ENCODE measurements around the gene ZKSCAN3. TPM values are rescaled to one million over a fixed set of nuclear protein-coding genes. Genes with fewer than 3 reads are reported as not detected.

The ZKSCAN3 gene
- total RNA-seq, 2 experiments from 2014 or later = 5.5 to 6.5 TPM

DNA sequence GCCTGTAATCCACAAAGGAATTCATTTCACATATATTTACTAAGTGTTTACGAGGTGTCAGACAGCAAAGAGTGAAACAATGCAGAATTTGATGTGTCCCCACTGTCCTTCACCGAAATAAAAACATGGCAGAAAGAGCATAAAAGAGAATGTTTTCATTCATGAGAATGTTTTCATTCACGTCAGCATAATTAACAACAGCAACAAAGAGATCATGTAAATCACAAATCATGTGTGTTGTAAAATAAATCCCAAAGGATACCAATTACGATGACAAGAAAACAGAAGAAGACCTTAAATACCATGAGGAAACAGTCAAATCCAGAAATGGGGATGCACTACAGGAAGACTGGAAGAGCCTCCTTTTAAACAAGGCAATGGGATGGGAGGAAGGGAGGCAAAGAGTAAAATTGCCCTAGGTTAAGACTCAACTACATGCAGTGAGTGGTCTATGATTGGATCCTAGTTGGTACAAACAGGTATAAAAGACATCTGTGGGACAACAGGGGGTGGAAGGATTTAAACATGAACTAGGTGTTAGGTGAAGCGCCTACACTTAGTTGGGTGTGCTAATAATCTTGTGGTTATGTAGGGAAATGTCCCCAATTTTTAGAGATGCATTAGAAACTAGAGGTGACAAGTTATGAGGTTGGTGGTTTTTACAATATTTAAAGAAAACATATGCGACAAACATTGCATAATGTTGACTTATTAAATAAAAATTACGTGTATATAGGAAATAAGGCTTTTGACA is 15.3 kb upstream of the ZKSCAN3 start:
- peaks cover 3% of the 10 kb centered on the region for H3K9me3 Mint-ChIP-seq
- DNase-seq = no peak
- H3K4me1 Mint-ChIP-seq = no peaks in the 10 kb centered on the region
- ChIA-PET POLR2A (interaction anchor here (0.9 to 2.5 kb wide), 4 partner anchors 14 to 67 kb away, joined by 4 to 11 read pairs (median 8); partner anchors contain the start of genes ZKSCAN3 and ZSCAN26), CTCF (interaction anchor here (1.1 to 4.6 kb wide), 2 partner anchors 16 to 21 kb away, joined by 3 to 20 read pairs; no protein-coding TSS in a partner anchor)
- H3K27me3 Mint-ChIP-seq = peaks cover 1% of the 10 kb centered on the region
- H3K4me3 Mint-ChIP-seq = no peak overlapping the region
- no peaks in the 10 kb centered on the region for H3K36me3 Mint-ChIP-seq (ENCODE audit: low read depth)
- H3K27ac Mint-ChIP-seq = no peak overlapping the region

DNA sequence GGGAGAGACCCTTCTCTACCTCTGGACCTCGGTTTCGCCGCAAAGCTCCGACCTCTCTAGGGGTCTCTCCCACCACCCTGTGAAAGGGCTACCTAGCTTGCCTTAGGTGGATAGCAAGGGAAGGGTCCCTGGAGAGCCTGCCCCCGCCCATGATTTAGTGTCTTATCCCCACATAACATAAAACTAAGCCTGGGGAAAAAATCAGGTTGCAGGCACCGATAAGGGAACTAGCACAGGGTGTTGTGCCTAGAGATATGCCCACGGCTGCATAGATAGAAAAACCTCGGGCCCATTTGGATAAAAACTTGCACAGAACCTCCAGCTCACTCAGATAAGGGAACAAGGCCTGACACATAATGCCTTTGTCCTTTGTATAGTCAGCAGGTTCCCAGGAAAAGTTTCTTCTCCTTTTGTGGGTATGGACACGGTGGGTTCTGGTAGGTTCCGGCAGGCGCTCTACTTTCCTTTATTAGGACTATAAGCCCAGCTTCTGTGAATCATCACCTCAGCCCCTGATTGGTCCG is 14.6 kb upstream of the ZKSCAN3 start:
- Mint-ChIP-seq H3K27me3 (peaks cover 1% of the 10 kb centered on the region), H3K4me3 (no peak overlapping the region), H3K27ac (no peak overlapping the region), H3K9me3 (peaks cover 9% of the 10 kb centered on the region), H3K36me3 (ENCODE audit: low read depth) (peaks cover 5% of the 10 kb centered on the region), H3K4me1 (no peaks in the 10 kb centered on the region)
- CTCF ChIA-PET = interaction anchor here (0.9 to 4.6 kb wide), 3 partner anchors 16 to 230 kb away, joined by 3 to 20 read pairs (median 3); no protein-coding TSS in a partner anchor
- no peak for DNase-seq
- POLR2A ChIA-PET = interaction anchor here (0.9 to 2.5 kb wide), 10 partner anchors 13 to 1202 kb away, joined by 3 to 11 read pairs (median 6); partner anchors contain the start of genes ZKSCAN3, ZKSCAN8 and ZSCAN26

DNA sequence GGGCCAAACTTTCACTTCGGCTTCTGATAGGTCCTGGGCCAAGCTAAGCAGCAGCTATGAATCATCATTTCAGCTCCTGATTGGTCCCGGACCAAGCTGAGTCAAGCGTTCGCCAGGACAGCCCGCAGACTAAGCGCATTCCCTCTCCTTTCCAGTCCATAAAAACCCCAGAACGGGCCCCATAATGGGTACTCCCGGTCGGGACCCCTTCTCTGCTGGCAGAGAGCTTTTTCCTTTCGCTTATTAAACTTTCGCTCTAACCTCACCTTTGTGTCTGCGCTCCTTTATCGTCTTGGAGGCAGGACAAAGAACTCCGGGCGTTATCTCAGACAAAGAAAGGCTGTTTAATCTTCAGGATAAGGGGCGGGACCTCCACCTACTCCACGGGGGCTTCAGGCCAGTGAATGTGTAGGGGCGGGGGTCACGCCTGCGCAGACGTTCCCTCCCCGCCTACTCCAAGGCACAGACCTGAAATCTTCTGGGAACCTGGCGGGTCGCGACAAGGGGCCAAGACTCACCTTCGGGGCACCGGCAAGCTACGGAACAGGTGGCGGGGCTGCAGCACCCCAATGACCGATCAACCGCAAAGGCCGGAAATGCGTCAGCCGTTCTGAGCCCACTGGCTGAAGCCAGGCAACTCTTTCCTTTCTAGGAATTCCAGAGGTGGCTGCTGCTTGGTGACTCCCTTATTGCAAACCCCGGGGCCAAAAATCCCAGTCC is 14.0 kb upstream of the ZKSCAN3 start, which contains the start of gene ZSCAN31:
Gene ZSCAN31 (minus strand): TSS at position 585 of the 720 bp plus-strand sequence. CDS start 6,465 bp downstream, outside the sequence.
- no peaks in the 10 kb centered on the region for H3K4me1 Mint-ChIP-seq
- H3K9me3 Mint-ChIP-seq = peaks cover 13% of the 10 kb centered on the region
- CTCF ChIA-PET = interaction anchor here (0.9 to 4.6 kb wide), 3 partner anchors 15 to 231 kb away, joined by 3 to 20 read pairs (median 3); no protein-coding TSS in a partner anchor
- peaks cover 5% of the 10 kb centered on the region for H3K36me3 Mint-ChIP-seq (ENCODE audit: low read depth)
- H3K4me3 Mint-ChIP-seq = no peak within 1 kb of the TSS
- DNase-seq = peak; percentile 76
- no peak within 1 kb of the TSS for H3K27ac Mint-ChIP-seq
- POLR2A ChIA-PET = interaction anchor here (0.6 to 2.5 kb wide), 12 partner anchors 12 to 1203 kb away, joined by 3 to 11 read pairs (median 6); partner anchors contain the start of genes ZKSCAN3, ZKSCAN8 and ZSCAN26
- H3K27me3 Mint-ChIP-seq = peaks cover 1% of the 10 kb centered on the region

DNA sequence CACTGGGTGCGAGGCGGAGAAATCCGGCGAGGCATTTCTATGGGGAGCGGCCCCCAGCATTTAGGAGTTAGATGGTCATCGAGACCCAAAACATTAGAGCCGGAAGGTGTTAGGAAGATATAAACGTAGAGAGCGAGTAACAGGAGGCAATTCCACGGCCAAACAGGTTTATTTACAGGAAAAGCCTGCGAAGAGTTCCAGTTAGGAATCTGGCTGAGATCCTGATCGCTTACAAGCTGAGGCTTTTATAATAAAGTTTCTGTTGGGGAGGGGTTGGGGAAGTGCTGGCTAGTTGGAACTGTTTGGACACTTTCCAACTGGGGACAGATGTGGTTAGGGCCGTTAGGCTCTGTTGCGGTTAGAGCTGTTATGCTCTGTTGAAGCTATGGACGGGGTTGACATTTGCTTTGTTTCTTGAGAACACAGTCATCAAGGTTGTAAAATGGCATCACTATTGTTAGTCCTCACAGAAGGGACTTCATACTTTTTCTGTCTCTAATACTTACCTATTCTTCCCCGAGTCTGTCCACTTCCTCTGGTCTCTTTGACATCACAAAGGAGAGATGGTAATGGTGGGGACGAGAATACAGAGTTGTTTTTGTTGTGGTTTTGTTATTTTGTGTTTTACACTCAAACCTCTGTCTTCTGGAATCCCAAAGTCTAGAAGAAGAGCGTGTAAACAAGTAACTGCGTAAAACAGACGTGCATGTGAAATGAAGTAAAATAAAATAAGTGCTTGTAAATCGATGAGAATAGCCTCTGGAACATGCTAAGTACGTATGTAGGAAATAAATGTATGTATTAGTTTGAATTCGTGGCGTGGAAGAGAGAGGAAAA is 13.2 kb upstream of the ZKSCAN3 start:
- peaks cover 2% of the 10 kb centered on the region for H3K27me3 Mint-ChIP-seq
- ChIA-PET CTCF (interaction anchor here (4.6 kb wide), 1 partner anchor 19 kb away, joined by 20 read pairs; no protein-coding TSS in a partner anchor), POLR2A (interaction anchor here (0.6 to 2.5 kb wide), 11 partner anchors 12 to 1204 kb away, joined by 3 to 11 read pairs (median 5); partner anchors contain the start of genes ZKSCAN3, ZKSCAN8 and ZSCAN26)
- H3K4me3 Mint-ChIP-seq = no peak overlapping the region
- peaks cover 14% of the 10 kb centered on the region for H3K9me3 Mint-ChIP-seq
- no peaks in the 10 kb centered on the region for H3K4me1 Mint-ChIP-seq
- H3K27ac Mint-ChIP-seq = no peak overlapping the region
- H3K36me3 Mint-ChIP-seq (ENCODE audit: low read depth) = peaks cover 5% of the 10 kb centered on the region
- DNase-seq = no peak

DNA sequence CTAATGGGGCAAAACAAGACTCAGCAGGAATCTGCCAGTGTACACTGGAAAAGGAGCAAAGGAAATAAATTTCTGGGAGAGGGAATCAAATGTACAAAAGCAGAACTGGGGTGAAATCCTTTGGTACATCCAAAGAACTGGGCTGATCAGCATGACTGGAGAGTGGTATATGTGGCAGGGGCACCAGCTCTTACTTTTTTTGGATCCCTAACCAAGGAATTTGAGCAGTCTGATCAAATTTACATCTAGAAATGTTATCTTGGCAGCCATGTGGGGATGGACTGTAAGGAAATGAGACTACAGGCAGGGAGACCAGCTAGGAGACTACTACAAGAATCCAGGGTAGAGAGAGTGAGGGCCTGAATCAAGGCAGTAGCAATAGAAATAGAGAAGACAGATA is 12.6 kb upstream of the ZKSCAN3 start:
- ChIA-PET CTCF (interaction anchor here (4.6 kb wide), 1 partner anchor 19 kb away, joined by 20 read pairs; no protein-coding TSS in a partner anchor), POLR2A (interaction anchor here (1.2 to 2.5 kb wide), 5 partner anchors 13 to 232 kb away, joined by 3 to 12 read pairs (median 8); partner anchors contain the start of genes ZKSCAN3 and ZSCAN26)

DNA sequence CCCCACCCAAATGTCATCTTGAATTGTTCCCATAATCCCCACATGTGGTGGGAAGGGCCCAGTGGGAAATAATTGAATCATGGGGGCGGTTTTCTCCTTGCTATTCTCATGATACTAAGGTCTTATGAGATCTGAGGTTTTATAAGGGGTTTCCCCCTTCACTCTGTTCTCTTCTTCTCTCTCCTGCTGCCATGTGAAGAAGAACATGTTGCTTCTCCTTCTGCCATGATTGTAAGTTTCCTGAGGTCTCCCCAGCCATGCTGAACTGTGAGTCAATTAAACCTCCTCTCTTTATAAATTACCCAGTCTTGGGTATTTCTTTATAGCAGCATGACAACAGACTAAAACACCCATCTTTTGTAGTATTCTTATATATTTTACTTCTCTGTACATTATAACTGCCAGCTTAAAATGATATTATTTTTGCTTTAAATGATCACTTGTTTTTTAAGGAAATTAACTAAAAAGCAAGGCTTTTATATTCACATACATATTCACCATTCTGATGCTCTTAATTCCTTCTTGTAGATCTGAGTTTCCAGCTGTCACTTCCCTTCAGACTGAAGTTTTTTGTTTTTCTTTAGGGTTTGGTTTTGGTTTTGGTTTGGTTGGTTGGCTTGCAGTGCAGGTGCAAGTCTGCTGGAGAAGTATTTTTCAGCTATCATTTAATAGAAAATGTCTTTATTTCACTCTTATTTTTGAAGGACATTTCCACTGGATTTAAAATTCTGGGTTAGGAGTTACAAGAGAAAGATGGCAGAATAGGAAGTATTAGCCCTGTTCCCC is 9.2 kb upstream of the ZKSCAN3 start:
- ChIA-PET CTCF (no interaction called here), POLR2A (interaction anchor here (1.7 kb wide), 1 partner anchor 9 kb away, joined by 4 read pairs; the partner anchor contains the start of gene ZKSCAN3)
- peaks cover 9% of the 10 kb centered on the region for H3K36me3 Mint-ChIP-seq (ENCODE audit: low read depth)
- no peak for DNase-seq
- no peak overlapping the region for H3K27ac Mint-ChIP-seq
- H3K4me3 Mint-ChIP-seq = no peak overlapping the region
- H3K9me3 Mint-ChIP-seq = peaks cover 14% of the 10 kb centered on the region
- peaks cover 16% of the 10 kb centered on the region for H3K27me3 Mint-ChIP-seq
- no peaks in the 10 kb centered on the region for H3K4me1 Mint-ChIP-seq

More for the DNA sequence above, 12.6 kb upstream of the ZKSCAN3 start:
- peaks cover 14% of the 10 kb centered on the region for H3K9me3 Mint-ChIP-seq
- no peak for DNase-seq
- H3K27ac Mint-ChIP-seq = no peak overlapping the region
- H3K27me3 Mint-ChIP-seq = peaks cover 4% of the 10 kb centered on the region
- peaks cover 7% of the 10 kb centered on the region for H3K36me3 Mint-ChIP-seq (ENCODE audit: low read depth)
- no peaks in the 10 kb centered on the region for H3K4me1 Mint-ChIP-seq
- no peak overlapping the region for H3K4me3 Mint-ChIP-seq

DNA sequence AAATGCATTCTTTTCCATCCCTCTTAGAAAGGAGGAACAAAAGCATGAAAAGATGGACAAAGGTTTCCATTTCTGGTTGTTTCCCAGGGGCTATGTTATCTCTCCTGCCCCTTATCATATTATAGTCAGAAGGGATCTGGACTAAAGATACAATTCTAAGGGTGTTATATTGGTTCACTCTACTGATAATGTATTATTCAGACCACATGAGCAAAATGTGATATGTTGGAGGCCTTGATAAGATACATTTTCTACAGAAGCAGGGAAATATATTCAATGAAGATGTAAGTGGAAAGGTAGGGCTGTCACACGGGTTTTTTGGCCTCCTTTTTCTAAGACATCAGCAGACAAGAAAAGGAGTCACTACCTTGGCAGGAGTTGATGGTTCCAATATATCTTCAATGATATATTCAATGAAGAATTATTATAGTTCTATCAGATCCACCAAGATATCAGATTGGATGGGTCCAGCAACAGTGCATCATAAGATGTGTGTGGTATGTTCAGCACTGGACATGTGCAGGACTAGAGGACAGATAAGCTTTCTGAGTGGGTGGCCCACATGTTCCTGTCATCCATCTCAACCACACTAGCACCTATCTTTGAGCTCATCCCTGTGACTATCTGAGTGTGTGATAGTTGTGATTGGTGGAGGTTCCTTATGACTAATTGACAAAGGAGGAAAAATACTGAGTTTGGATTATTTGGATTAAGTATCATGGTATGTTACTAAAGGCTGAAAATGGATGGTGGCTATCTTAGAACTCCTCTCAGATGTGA is 5.7 kb upstream of the ZKSCAN3 start:
- Mint-ChIP-seq H3K36me3 (ENCODE audit: low read depth) (peaks cover 9% of the 10 kb centered on the region), H3K27me3 (peaks cover 33% of the 10 kb centered on the region), H3K27ac (no peak overlapping the region), H3K4me3 (no peak overlapping the region), H3K4me1 (no peaks in the 10 kb centered on the region), H3K9me3 (peaks cover 14% of the 10 kb centered on the region)
- ChIA-PET CTCF (no interaction called here), POLR2A (no interaction called here)
- no peak for DNase-seq

DNA sequence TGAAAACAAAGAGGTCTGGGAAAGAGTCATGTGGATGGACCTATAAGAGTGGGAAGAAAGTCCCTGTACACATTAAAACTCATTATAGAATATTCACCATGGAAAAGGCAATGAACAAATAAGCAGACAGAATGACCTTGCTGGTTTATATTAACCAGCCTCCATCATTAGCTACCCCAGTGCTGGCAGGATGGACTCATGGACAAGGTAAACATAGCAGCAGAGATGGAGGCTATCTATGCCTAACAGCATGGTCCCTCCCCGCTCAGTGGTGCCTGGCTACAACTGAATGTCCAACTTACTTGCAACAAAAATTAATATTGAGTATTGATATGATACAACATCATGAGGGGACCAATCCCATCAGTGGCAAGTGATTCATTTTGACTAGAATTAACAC is 4.5 kb upstream of the ZKSCAN3 start:
- Mint-ChIP-seq H3K27ac (no peak overlapping the region), H3K9me3 (peaks cover 7% of the 10 kb centered on the region), H3K27me3 (peaks cover 33% of the 10 kb centered on the region), H3K4me3 (no peak overlapping the region), H3K36me3 (ENCODE audit: low read depth) (peaks cover 4% of the 10 kb centered on the region), H3K4me1 (peaks cover 7% of the 10 kb centered on the region)
- CTCF ChIA-PET = interaction anchor here (0.7 kb wide), 1 partner anchor 572 kb away, joined by 3 read pairs; no protein-coding TSS in a partner anchor
- no peak for DNase-seq
- POLR2A ChIA-PET = interaction anchor here (1.2 kb wide), 1 partner anchor 78 kb away, joined by 3 read pairs; the partner anchor contains the start of gene ZSCAN26

DNA sequence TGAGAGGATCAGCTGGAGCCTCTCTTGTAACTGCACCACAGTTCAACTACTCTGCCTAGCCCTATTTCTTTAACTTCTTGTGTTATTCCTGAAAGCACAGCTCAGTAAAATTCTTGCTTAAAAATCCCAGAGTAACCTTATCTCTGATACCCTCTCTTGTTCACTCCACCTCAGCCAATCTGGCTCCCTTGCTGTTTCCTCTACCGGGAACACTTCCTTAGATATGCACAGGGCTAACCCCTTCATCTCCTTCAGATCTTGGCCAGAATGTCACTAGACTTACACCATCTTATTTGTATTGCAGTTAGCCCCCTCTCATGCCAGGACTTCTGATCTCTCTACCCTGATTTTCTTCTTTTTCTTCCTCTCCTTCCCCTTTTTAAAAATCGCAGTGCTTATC is 2.6 kb upstream of the ZKSCAN3 start:
- no peak overlapping the region for H3K27ac Mint-ChIP-seq

DNA sequence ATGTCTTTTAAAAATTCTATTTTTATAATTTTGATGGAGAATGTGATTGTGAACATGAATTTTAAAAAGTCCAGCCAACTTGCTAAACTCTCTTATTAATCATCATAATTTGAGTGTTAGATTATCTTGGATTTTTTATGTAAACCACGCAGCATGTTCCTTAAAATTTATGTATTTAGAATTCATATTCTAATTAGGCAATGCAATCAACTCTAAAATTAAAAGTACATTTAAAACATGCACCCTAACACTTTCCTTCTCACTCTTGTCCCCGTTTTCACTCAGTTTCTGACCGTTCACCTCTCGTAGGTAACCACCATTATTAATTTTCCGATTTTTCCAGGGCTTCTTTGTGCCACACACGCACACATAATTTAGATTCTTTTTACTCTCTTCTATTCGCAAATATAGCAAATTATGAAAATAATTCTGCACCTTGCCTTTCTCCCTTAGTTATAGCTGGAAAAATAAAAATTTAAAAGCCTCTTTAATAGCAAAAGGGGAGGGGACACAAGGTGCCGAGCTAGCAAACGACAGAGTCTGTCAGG is 329 bp upstream of the ZKSCAN3 start:
- Mint-ChIP-seq H3K4me3 (peak overlapping the region; percentile 96), H3K27ac (peak overlapping the region; percentile 91), H3K4me1 (peaks cover 28% of the 10 kb centered on the region), H3K27me3 (peaks cover 24% of the 10 kb centered on the region), H3K9me3 (no peaks in the 10 kb centered on the region), H3K36me3 (ENCODE audit: low read depth) (peaks cover 20% of the 10 kb centered on the region)
- CTCF ChIA-PET = interaction anchor here (0.8 to 2.2 kb wide), 2 partner anchors 23 to 245 kb away, joined by 3 to 7 read pairs; no protein-coding TSS in a partner anchor
- DNase-seq = no peak
- POLR2A ChIA-PET = interaction anchor here (0.7 to 2.3 kb wide), 11 partner anchors 9 to 511 kb away, joined by 3 to 12 read pairs (median 5); partner anchors contain the start of genes ZKSCAN4, ZKSCAN8, ZSCAN26 and ZSCAN31

More for the DNA sequence above, 2.6 kb upstream of the ZKSCAN3 start:
- Mint-ChIP-seq H3K9me3 (no peaks in the 10 kb centered on the region), H3K36me3 (ENCODE audit: low read depth) (peaks cover 5% of the 10 kb centered on the region), H3K27me3 (peaks cover 31% of the 10 kb centered on the region), H3K4me3 (no peak overlapping the region), H3K4me1 (peaks cover 24% of the 10 kb centered on the region)
- POLR2A ChIA-PET = interaction anchor here (1.3 kb wide), 1 partner anchor 23 kb away, joined by 3 read pairs; no protein-coding TSS in a partner anchor
- CTCF ChIA-PET = interaction anchor here (1.3 to 1.9 kb wide), 2 partner anchors 8 to 242 kb away, joined by 3 to 7 read pairs; no protein-coding TSS in a partner anchor
- DNase-seq = no peak
